ENCODE results near the gene ADGB.
"Not testable (repeated sequence)": the region's sequence is repeated elsewhere in the genome, so short reads cannot be mapped to it uniquely, and the experiment has no call there.

Gene ADGB

GRCh38 chr6:146809014-146809413 is 210.2 kb downstream of the ADGB start:
- not testable (repeated sequence) for H3K27ac Mint-ChIP-seq; H3K36me3 Mint-ChIP-seq (ENCODE audit: low read depth); H3K4me1 Mint-ChIP-seq (ENCODE audit: low read depth); H3K9me3 Mint-ChIP-seq; H3K4me3 Mint-ChIP-seq
- H3K27me3 Mint-ChIP-seq, result peaks cover 12% of the 10 kb centered on the region

GRCh38 chr6:146812811-146813321 is 214.1 kb downstream of the ADGB start:
- H3K4me3 Mint-ChIP-seq; H3K27me3 Mint-ChIP-seq; H3K9me3 Mint-ChIP-seq; H3K4me1 Mint-ChIP-seq (ENCODE audit: low read depth); H3K27ac Mint-ChIP-seq; H3K36me3 Mint-ChIP-seq (ENCODE audit: low read depth): not testable (repeated sequence)

DNA sequence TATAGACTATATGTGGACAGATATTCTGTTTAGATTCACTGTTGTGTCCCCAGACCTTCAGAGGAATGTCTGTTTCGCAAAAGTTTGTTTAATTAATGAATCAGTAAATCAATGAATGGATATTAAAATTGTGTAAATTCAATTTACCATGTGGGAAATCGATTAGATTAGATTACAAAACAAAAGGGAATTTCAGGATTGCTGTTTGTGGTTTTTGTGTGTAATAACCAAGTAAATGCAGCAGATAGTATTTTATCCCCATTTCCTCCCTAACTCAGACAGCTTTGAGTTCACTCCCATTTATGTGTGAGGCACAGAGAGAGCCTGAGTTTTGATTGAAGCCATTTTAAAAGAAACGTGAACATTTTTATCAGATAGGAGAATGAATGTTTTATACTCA is 214.8 kb downstream of the ADGB start:
- H3K9me3 Mint-ChIP-seq, result no peaks in the 10 kb centered on the region

GRCh38 chr6:146814148-146814750 is 215.5 kb downstream of the ADGB start:
- H3K4me1 Mint-ChIP-seq (ENCODE audit: low read depth), result no peaks in the 10 kb centered on the region
- H3K9me3 Mint-ChIP-seq, result no peaks in the 10 kb centered on the region
- H3K36me3 Mint-ChIP-seq (ENCODE audit: low read depth), result no peaks in the 10 kb centered on the region
- no peak overlapping the region for H3K27ac Mint-ChIP-seq
- no peak overlapping the region for H3K4me3 Mint-ChIP-seq
- peaks cover 10% of the 10 kb centered on the region for H3K27me3 Mint-ChIP-seq

More for the DNA sequence above, 214.8 kb downstream of the ADGB start:
- Mint-ChIP-seq H3K36me3 (ENCODE audit: low read depth) (no peaks in the 10 kb centered on the region), H3K27ac (no peak overlapping the region), H3K4me3 (no peak overlapping the region), H3K4me1 (ENCODE audit: low read depth) (no peaks in the 10 kb centered on the region), H3K27me3 (peaks cover 10% of the 10 kb centered on the region)

DNA sequence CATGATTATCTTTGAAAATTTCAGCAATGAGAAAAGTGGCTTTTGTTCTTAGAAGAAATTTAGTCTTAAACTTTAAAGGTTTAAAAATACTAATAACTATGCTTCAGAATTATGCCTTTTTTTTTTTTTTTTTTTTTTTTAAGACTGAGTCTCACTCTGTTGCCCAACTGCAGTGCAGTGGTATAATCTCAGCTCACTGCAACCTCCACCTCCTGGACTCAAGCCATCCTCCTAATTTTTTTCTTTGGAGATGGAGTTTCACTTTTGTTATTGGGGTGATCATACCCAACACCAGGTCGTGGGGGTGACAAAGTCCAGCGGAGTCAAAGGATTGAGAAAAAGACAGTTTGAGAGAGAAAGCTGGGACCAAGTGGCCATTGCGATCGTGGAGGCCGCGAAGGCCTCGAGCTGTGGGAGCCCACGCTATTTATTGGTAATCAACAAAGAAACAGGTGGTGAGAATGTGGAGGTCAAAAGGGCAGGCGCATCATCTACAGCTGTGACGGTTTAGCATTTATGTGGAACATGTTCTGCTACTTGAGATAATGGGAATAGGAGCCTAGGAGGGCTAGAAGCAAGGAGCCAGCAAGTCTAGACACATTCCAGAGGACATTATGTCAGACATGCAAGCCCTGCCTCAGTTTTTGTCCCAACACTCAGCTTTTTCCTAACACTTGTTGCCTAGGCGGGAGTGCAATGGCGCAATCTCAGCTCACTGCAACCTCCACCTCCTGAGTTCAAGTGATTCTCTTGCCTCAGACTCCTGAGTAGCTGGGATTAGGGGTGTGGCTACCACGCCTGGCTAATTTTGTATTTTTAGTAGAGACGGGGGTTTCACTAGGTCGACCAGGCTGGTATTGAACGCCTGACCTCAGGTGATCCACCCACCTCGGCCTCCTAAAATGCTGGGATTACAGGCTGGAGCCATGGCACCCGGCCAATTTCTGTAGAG is 217.0 kb downstream of the ADGB start:
- H3K36me3 Mint-ChIP-seq (ENCODE audit: low read depth); H3K4me3 Mint-ChIP-seq; H3K27ac Mint-ChIP-seq; H3K4me1 Mint-ChIP-seq (ENCODE audit: low read depth); H3K9me3 Mint-ChIP-seq: not testable (repeated sequence)
- H3K27me3 Mint-ChIP-seq, result peaks cover 14% of the 10 kb centered on the region

GRCh38 chr6:146819596-146820320 is 221.0 kb downstream of the ADGB start:
- Mint-ChIP-seq H3K9me3 (no peaks in the 10 kb centered on the region), H3K27me3 (peaks cover 7% of the 10 kb centered on the region), H3K4me3 (no peak overlapping the region), H3K4me1 (ENCODE audit: low read depth) (no peaks in the 10 kb centered on the region), H3K27ac (no peak overlapping the region), H3K36me3 (ENCODE audit: low read depth) (no peaks in the 10 kb centered on the region)

DNA sequence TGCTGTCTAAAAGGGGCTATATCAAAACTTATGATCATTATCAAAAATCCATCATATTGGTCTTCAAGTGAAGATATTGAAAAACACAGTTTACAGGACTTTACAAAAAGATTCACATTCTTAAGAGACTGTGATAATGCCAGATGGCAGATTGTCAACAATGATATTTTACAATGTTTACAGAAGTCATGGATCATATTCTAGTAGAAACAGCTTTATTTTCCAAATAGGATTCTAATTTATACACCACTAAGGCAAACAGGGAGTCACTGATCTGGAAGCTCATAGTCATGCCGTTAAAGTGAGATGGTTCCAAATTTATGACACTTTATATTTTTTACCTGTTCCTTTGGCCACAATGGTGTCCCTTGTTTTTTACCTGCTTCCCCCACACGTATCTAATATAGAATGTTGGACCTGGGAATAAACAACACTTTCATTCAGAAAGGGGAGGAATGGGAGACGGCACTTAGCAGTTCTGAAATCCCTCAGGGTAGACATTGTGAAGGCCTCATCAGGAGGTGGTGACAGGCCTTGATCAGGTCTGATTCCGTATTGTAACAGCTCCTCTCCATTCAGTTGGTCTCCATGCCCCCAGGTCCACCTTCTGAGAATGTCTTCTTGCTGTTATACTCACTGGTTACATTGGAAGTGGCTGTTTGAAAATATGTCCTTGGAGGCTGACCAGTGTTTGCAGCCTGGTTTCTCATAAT is 228.6 kb downstream of the ADGB start:
- Mint-ChIP-seq H3K4me1 (ENCODE audit: low read depth) (no peaks in the 10 kb centered on the region), H3K27me3 (peaks cover 5% of the 10 kb centered on the region), H3K9me3 (no peaks in the 10 kb centered on the region)

GRCh38 chr6:146829792-146830565 is 231.2 kb downstream of the ADGB start:
- H3K27ac Mint-ChIP-seq, result peak overlapping the region; percentile 33
- H3K27me3 Mint-ChIP-seq, result peaks cover 14% of the 10 kb centered on the region
- no peaks in the 10 kb centered on the region for H3K9me3 Mint-ChIP-seq
- no peaks in the 10 kb centered on the region for H3K36me3 Mint-ChIP-seq (ENCODE audit: low read depth)
- H3K4me1 Mint-ChIP-seq (ENCODE audit: low read depth), result no peaks in the 10 kb centered on the region
- H3K4me3 Mint-ChIP-seq, result no peak overlapping the region

More for the DNA sequence above, 228.6 kb downstream of the ADGB start:
- H3K27ac Mint-ChIP-seq, result no peak overlapping the region
- H3K36me3 Mint-ChIP-seq (ENCODE audit: low read depth), result no peaks in the 10 kb centered on the region
- H3K4me3 Mint-ChIP-seq, result no peak overlapping the region

GRCh38 chr6:146833157-146833556 is 234.4 kb downstream of the ADGB start:
- no peak overlapping the region for H3K4me3 Mint-ChIP-seq
- H3K4me1 Mint-ChIP-seq (ENCODE audit: low read depth), result no peaks in the 10 kb centered on the region
- H3K9me3 Mint-ChIP-seq, result no peaks in the 10 kb centered on the region
- H3K27ac Mint-ChIP-seq, result no peak overlapping the region
- H3K27me3 Mint-ChIP-seq, result peaks cover 14% of the 10 kb centered on the region
- H3K36me3 Mint-ChIP-seq (ENCODE audit: low read depth), result no peaks in the 10 kb centered on the region

- peaks cover 7% of the 10 kb centered on the region for H3K9me3 Mint-ChIP-seq
Measured at GRCh38 chr6:146840216-146840615, 241.4 kb downstream of the ADGB start.

GRCh38 chr6:146840641-146841040 is 241.9 kb downstream of the ADGB start:
- Mint-ChIP-seq H3K36me3 (ENCODE audit: low read depth) (peaks cover 2% of the 10 kb centered on the region), H3K4me3 (no peak overlapping the region), H3K4me1 (ENCODE audit: low read depth) (no peaks in the 10 kb centered on the region), H3K27me3 (peaks cover 3% of the 10 kb centered on the region), H3K27ac (no peak overlapping the region), H3K9me3 (peaks cover 9% of the 10 kb centered on the region)

More at GRCh38 chr6:146840216-146840615, 241.4 kb downstream of the ADGB start:
- Mint-ChIP-seq H3K4me1 (ENCODE audit: low read depth) (no peaks in the 10 kb centered on the region), H3K4me3 (no peak overlapping the region), H3K27ac (no peak overlapping the region), H3K36me3 (ENCODE audit: low read depth) (no peaks in the 10 kb centered on the region), H3K27me3 (peaks cover 3% of the 10 kb centered on the region)

DNA sequence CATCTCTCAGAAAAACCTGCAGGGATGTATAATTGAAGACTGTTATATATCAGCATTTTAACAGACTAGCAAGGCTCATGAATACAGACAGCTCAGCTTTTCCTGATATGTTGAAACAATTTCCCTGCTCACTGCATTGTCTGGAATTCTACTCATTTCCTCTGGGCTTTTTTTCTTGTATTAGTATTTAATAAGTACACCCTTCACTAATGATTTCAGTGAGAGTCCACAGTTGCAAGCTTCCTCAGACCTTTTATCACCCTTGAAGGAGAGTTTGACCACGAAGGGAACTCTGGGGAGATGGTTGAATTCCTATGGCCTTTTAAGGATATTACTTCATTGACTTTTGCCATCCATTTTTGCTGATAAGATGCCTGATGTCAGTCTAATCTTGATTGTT is 248.7 kb downstream of the ADGB start:
- Mint-ChIP-seq H3K4me1 (ENCODE audit: low read depth) (peaks cover 27% of the 10 kb centered on the region), H3K27ac (no peak overlapping the region), H3K4me3 (no peak overlapping the region), H3K36me3 (ENCODE audit: low read depth) (peaks cover 19% of the 10 kb centered on the region), H3K27me3 (peaks cover 3% of the 10 kb centered on the region), H3K9me3 (peaks cover 19% of the 10 kb centered on the region)

- peak overlapping the region; percentile 47 for H3K4me3 Mint-ChIP-seq
- peaks cover 15% of the 10 kb centered on the region for H3K9me3 Mint-ChIP-seq
- H3K27ac Mint-ChIP-seq, result peak overlapping the region; percentile 93
- peaks cover 3% of the 10 kb centered on the region for H3K27me3 Mint-ChIP-seq
- peaks cover 22% of the 10 kb centered on the region for H3K36me3 Mint-ChIP-seq (ENCODE audit: low read depth)
- peaks cover 45% of the 10 kb centered on the region for H3K4me1 Mint-ChIP-seq (ENCODE audit: low read depth)
Measured at GRCh38 chr6:146850238-146850896, 251.6 kb downstream of the ADGB start.

All from stimulated activated naive CD8-positive, alpha-beta T cell treated with anti-CD3 and anti-CD28 coated beads, Interleukin-15, Interleukin-2, amounts not matched to agents 100 ng/mL and 50 ng/mL, for 24 hours (primary cell).